Stimulated activated memory B cell treated with anti-CD40 and anti-IgM and Interleukin-4, amounts not matched to agents 10 μg/mL and 1 μg/mL and 100 μg/mL, for 72 hours (primary cell): Measurements from ENCODE around the gene RAB35.

Experiments used
- ATAC-seq: fragments of 150-1000 bp; cut with Tn5 transposase; 2 replicates; pipeline ENCODE4 v1.10.0; 2021
- H3K27ac Mint-ChIP-seq: one replicate; pipeline ENCODE4 v1.8.0; 2022; ENCODE audit warnings: mild to moderate bottlenecking, mixed read lengths
- H3K27me3 Mint-ChIP-seq: one replicate; pipeline ENCODE4 v1.8.0; 2022; ENCODE audit warnings: mixed read lengths
- H3K36me3 Mint-ChIP-seq: one replicate; pipeline ENCODE4 v1.8.0; 2022; ENCODE audit warnings: mixed read lengths
- H3K4me1 Mint-ChIP-seq: one replicate; pipeline ENCODE4 v1.8.0; 2022; ENCODE audit warnings: mixed read lengths
- H3K4me3 Mint-ChIP-seq: one replicate; pipeline ENCODE4 v1.8.0; 2022; ENCODE audit warnings: mild to moderate bottlenecking, moderate library complexity, mixed read lengths
- H3K9me3 Mint-ChIP-seq: one replicate; pipeline ENCODE4 v1.8.0; 2022; ENCODE audit warnings: mixed read lengths

Gene RAB35

GRCh38 chr12:120140603-120141002 is 24.1 kb upstream of the RAB35 start:
- H3K27me3 Mint-ChIP-seq: no peaks in the 10 kb centered on the region
- H3K9me3 Mint-ChIP-seq: no peaks in the 10 kb centered on the region
- H3K4me3 Mint-ChIP-seq: no peak overlapping the region
- H3K36me3 Mint-ChIP-seq: peaks cover 69% of the 10 kb centered on the region
- no peak overlapping the region for H3K27ac Mint-ChIP-seq
- no peak for ATAC-seq
- no peaks in the 10 kb centered on the region for H3K4me1 Mint-ChIP-seq

GRCh38 chr12:120139958-120140357 is 23.4 kb upstream of the RAB35 start:
- no peak overlapping the region for H3K27ac Mint-ChIP-seq
- H3K36me3 Mint-ChIP-seq: peaks cover 69% of the 10 kb centered on the region
- no peaks in the 10 kb centered on the region for H3K9me3 Mint-ChIP-seq
- no peak for ATAC-seq
- H3K4me1 Mint-ChIP-seq: no peaks in the 10 kb centered on the region
- H3K27me3 Mint-ChIP-seq: no peaks in the 10 kb centered on the region
- no peak overlapping the region for H3K4me3 Mint-ChIP-seq

GRCh38 chr12:120138366-120138765 is 21.8 kb upstream of the RAB35 start:
- H3K9me3 Mint-ChIP-seq: no peaks in the 10 kb centered on the region
- peaks cover 78% of the 10 kb centered on the region for H3K36me3 Mint-ChIP-seq
- ATAC-seq: no peak
- H3K27ac Mint-ChIP-seq: no peak overlapping the region
- no peak overlapping the region for H3K4me3 Mint-ChIP-seq
- H3K27me3 Mint-ChIP-seq: no peaks in the 10 kb centered on the region
- peaks cover 13% of the 10 kb centered on the region for H3K4me1 Mint-ChIP-seq

GRCh38 chr12:120137833-120138232 is 21.3 kb upstream of the RAB35 start:
- Mint-ChIP-seq H3K4me3 (no peak overlapping the region), H3K4me1 (peaks cover 18% of the 10 kb centered on the region), H3K9me3 (no peaks in the 10 kb centered on the region), H3K27ac (no peak overlapping the region), H3K36me3 (peaks cover 79% of the 10 kb centered on the region), H3K27me3 (no peaks in the 10 kb centered on the region)
- ATAC-seq: no peak

GRCh38 chr12:120136093-120136770 is 19.7 kb upstream of the RAB35 start:
- Mint-ChIP-seq H3K27ac (no peak overlapping the region), H3K4me3 (no peak overlapping the region), H3K4me1 (peaks cover 34% of the 10 kb centered on the region), H3K9me3 (no peaks in the 10 kb centered on the region), H3K36me3 (peaks cover 77% of the 10 kb centered on the region), H3K27me3 (no peaks in the 10 kb centered on the region)
- no peak for ATAC-seq

- Mint-ChIP-seq H3K9me3 (no peaks in the 10 kb centered on the region), H3K4me1 (peaks cover 37% of the 10 kb centered on the region), H3K36me3 (peaks cover 73% of the 10 kb centered on the region), H3K27ac (peak overlapping the region; percentile 80), H3K27me3 (no peaks in the 10 kb centered on the region), H3K4me3 (no peak overlapping the region)
- no peak for ATAC-seq
These were observed 17.9 kb upstream of the RAB35 start for GRCh38 chr12:120134307-120134980.

- peaks cover 77% of the 10 kb centered on the region for H3K36me3 Mint-ChIP-seq
- peak overlapping the region; percentile 64 for H3K4me3 Mint-ChIP-seq
- no peaks in the 10 kb centered on the region for H3K9me3 Mint-ChIP-seq
- ATAC-seq: peak; percentile 98
- no peaks in the 10 kb centered on the region for H3K27me3 Mint-ChIP-seq
- H3K27ac Mint-ChIP-seq: peak overlapping the region; percentile 80
- H3K4me1 Mint-ChIP-seq: peaks cover 37% of the 10 kb centered on the region
These were observed 16.4 kb upstream of the RAB35 start for GRCh38 chr12:120132863-120133385.

GRCh38 chr12:120132054-120132836 is 15.7 kb upstream of the RAB35 start:
- Mint-ChIP-seq H3K4me3 (peak overlapping the region; percentile 64), H3K9me3 (no peaks in the 10 kb centered on the region), H3K36me3 (peaks cover 79% of the 10 kb centered on the region), H3K4me1 (peaks cover 39% of the 10 kb centered on the region), H3K27me3 (no peaks in the 10 kb centered on the region), H3K27ac (peak overlapping the region; percentile 80)
- no peak for ATAC-seq

- peak overlapping the region; percentile 80 for H3K27ac Mint-ChIP-seq
- no peak overlapping the region for H3K4me3 Mint-ChIP-seq
- ATAC-seq: no peak
- H3K9me3 Mint-ChIP-seq: no peaks in the 10 kb centered on the region
- H3K4me1 Mint-ChIP-seq: peaks cover 51% of the 10 kb centered on the region
- no peaks in the 10 kb centered on the region for H3K27me3 Mint-ChIP-seq
- peaks cover 75% of the 10 kb centered on the region for H3K36me3 Mint-ChIP-seq
These were observed 14.6 kb upstream of the RAB35 start for GRCh38 chr12:120131116-120131515.

GRCh38 chr12:120130011-120130410 is 13.5 kb upstream of the RAB35 start:
- peaks cover 73% of the 10 kb centered on the region for H3K36me3 Mint-ChIP-seq
- no peaks in the 10 kb centered on the region for H3K27me3 Mint-ChIP-seq
- ATAC-seq: no peak
- H3K27ac Mint-ChIP-seq: peak overlapping the region; percentile 67
- no peak overlapping the region for H3K4me3 Mint-ChIP-seq
- H3K4me1 Mint-ChIP-seq: peaks cover 62% of the 10 kb centered on the region
- H3K9me3 Mint-ChIP-seq: no peaks in the 10 kb centered on the region

- no peak overlapping the region for H3K4me3 Mint-ChIP-seq
- no peaks in the 10 kb centered on the region for H3K9me3 Mint-ChIP-seq
- H3K27ac Mint-ChIP-seq: peak overlapping the region; percentile 26
- H3K36me3 Mint-ChIP-seq: peaks cover 46% of the 10 kb centered on the region
- peaks cover 59% of the 10 kb centered on the region for H3K4me1 Mint-ChIP-seq
- no peak for ATAC-seq
- H3K27me3 Mint-ChIP-seq: no peaks in the 10 kb centered on the region
These were observed 10.1 kb upstream of the RAB35 start for GRCh38 chr12:120126635-120127005.

GRCh38 chr12:120125792-120126634 is 9.5 kb upstream of the RAB35 start:
- Mint-ChIP-seq H3K36me3 (peaks cover 40% of the 10 kb centered on the region), H3K4me1 (peaks cover 59% of the 10 kb centered on the region), H3K9me3 (no peaks in the 10 kb centered on the region), H3K27ac (peak overlapping the region; percentile 26), H3K27me3 (no peaks in the 10 kb centered on the region), H3K4me3 (no peak overlapping the region)
- ATAC-seq: no peak

- Mint-ChIP-seq H3K4me3 (no peak overlapping the region), H3K4me1 (peaks cover 69% of the 10 kb centered on the region), H3K27me3 (no peaks in the 10 kb centered on the region), H3K27ac (peak overlapping the region; percentile 27), H3K9me3 (no peaks in the 10 kb centered on the region), H3K36me3 (peaks cover 33% of the 10 kb centered on the region)
- ATAC-seq: no peak
These were observed 8.5 kb upstream of the RAB35 start for GRCh38 chr12:120125029-120125428.

- peak; percentile 66 for ATAC-seq
- Mint-ChIP-seq H3K4me1 (peaks cover 90% of the 10 kb centered on the region), H3K27me3 (no peaks in the 10 kb centered on the region), H3K9me3 (no peaks in the 10 kb centered on the region), H3K27ac (peak overlapping the region; percentile 46), H3K4me3 (peak overlapping the region; percentile 24), H3K36me3 (peaks cover 8% of the 10 kb centered on the region)
These were observed 5.3 kb upstream of the RAB35 start for GRCh38 chr12:120121766-120122293.
